ENCODE results near the gene PAFAH1B1. TPM values are rescaled to one million over a fixed set of nuclear protein-coding genes. Genes with fewer than 3 reads are reported as not detected.
"Not testable (repeated sequence)": the region's sequence is repeated elsewhere in the genome, so short reads cannot be mapped to it uniquely, and the experiment has no call there.

The PAFAH1B1 gene
- total and polyA plus RNA-seq, 11 donors: 32.6 to 154 (median 118) TPM

DNA sequence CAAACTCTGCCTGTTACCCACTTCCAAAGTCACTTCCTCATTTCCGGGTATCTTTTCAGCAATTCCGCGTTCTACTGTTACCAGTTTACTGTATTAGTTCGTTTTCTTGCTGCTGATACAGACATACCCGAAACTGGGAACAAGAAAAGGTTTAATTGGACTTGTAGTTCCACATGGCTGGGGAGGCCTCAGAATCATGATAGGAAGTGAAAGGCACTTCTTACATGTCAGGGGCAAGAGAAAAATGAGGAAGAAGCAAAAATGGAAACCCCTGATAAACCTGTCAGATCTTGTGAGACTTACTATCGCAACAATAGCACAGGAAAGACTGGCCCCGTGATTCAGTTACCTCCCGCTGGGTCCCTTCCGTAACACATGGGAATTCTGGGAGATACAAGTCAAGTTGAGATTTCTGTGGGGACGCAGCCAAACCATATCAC is 30.9 kb downstream of the PAFAH1B1 start:
- Histone ChIP-seq H3K9me3 (peaks cover 0 to 17% (median 3%) of the 10 kb centered on the region in 12 donors), H3K4me1 (peaks cover 0 to 82% (median 23%) of the 10 kb centered on the region in 12 donors), H3K4me3 (no peak overlapping the region), H3K36me3 (peaks cover 0 to 6% (median 0%) of the 10 kb centered on the region in 9 donors), H3K27ac (peak overlapping the region in 1 of 12 donors; percentile 60), H3K27me3 (no peaks in the 10 kb centered on the region)
- ATAC-seq (no peak), DNase-seq (no peak)
- intact Hi-C loops (cut with DNase I): no loop called here
- TF ChIP-seq, protein P1, sequence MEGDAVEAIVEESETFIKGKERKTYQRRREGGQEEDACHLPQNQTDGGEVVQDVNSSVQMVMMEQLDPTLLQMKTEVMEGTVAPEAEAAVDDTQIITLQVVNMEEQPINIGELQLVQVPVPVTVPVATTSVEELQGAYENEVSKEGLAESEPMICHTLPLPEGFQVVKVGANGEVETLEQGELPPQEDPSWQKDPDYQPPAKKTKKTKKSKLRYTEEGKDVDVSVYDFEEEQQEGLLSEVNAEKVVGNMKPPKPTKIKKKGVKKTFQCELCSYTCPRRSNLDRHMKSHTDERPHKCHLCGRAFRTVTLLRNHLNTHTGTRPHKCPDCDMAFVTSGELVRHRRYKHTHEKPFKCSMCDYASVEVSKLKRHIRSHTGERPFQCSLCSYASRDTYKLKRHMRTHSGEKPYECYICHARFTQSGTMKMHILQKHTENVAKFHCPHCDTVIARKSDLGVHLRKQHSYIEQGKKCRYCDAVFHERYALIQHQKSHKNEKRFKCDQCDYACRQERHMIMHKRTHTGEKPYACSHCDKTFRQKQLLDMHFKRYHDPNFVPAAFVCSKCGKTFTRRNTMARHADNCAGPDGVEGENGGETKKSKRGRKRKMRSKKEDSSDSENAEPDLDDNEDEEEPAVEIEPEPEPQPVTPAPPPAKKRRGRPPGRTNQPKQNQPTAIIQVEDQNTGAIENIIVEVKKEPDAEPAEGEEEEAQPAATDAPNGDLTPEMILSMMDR (IDR thresholded peaks at IDR 0.05): no peak
- TF ChIP-seq POLR2A (IDR thresholded peaks at IDR 0.05): no peak
- 62 to 79% (median 73%) methylated on average over 10 of the region's 10 CpGs for WGBS, 4 donors

DNA sequence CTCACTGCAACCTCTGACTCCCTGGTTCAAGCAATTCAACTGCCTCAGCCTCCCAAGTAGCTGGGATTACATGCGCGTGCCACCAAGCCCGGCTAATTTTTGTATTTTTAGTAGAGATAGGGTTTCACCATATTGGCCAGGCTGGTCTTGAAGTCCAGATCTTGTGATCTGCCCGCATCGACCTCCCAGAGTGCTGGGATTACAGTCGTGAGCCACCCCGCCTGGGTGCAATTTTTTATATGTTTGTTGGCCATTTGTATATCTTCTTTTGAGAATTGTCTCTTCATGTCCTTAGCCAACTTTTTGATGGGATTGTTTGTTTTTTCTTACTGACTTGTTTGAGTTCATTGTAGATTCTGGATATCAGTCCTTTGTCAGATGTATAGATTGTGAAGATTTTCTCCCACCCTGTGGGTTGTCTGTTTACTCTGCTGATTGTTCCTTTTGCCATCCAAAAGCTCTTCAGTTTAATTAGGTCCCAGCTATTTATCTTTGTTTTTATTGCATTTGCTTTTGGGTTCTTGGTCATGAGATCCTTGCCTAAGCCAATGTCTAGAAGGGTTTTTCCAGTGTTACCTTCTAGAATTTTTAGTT is 33.3 kb downstream of the PAFAH1B1 start:
- H3K4me3 ChIP-seq; intact Hi-C loops (cut with DNase I); H3K27me3 ChIP-seq; DNase-seq; H3K36me3 ChIP-seq; ATAC-seq; H3K27ac ChIP-seq: not testable (repeated sequence)
- 93 to 98% (median 95%) methylated on average over 7 of the region's 7 CpGs for WGBS, 4 donors
- H3K9me3 ChIP-seq: peaks cover 0 to 17% (median 3%) of the 10 kb centered on the region in 12 donors
- peaks cover 0 to 86% (median 34%) of the 10 kb centered on the region in 12 donors for H3K4me1 ChIP-seq

DNA sequence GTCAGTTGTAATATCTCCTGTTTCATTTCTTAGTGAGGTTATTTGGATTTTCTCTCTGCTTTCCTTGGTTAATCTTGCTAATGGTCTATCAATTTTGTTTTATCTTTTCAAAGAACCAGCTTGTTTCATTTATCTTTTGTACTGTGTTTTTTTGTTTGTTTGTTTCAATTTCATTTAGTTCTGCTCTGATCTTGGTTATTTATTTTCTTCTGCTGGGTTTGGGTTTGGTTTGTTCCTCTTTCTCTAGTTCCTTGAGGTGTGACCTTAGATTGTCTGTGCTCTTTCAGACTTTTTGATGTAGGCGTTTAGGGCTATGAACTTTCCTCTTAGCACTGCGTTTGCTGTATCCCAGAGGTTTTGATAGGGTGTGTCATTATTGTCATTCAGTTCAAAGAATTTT is 35.5 kb downstream of the PAFAH1B1 start:
- H3K27me3 ChIP-seq; H3K36me3 ChIP-seq; ATAC-seq; DNase-seq; intact Hi-C loops (cut with DNase I); H3K4me3 ChIP-seq: not testable (repeated sequence)
- WGBS, 4 donors: 84 to 92% (median 85%) methylated on average over 2 of the region's 2 CpGs
- Histone ChIP-seq H3K4me1 (peaks cover 0 to 91% (median 41%) of the 10 kb centered on the region in 12 donors), H3K27ac (peak overlapping the region in 1 of 12 donors; percentile 16), H3K9me3 (peaks cover 0 to 17% (median 3%) of the 10 kb centered on the region in 12 donors)

DNA sequence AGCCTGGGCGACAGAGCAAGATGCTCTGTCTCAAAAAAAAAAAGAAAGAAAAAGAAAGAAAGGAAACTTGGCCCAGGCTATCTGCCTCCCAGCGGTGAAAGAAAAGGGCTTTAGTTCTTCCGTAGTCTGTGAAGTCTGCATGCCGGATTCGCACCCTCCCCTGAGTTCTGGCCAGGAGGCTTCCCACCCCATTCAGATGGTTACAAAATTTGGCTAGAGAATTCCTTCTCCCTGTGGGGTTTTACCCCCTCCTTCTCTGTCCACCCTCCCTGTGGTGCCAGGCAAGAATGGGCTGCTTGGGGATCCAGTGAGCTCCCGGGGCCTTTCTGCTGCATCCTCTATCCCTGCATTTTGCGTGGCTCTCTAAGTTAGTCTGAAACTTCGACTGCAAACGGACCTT is 37.8 kb downstream of the PAFAH1B1 start:
- H3K27ac ChIP-seq: no peak overlapping the region

DNA sequence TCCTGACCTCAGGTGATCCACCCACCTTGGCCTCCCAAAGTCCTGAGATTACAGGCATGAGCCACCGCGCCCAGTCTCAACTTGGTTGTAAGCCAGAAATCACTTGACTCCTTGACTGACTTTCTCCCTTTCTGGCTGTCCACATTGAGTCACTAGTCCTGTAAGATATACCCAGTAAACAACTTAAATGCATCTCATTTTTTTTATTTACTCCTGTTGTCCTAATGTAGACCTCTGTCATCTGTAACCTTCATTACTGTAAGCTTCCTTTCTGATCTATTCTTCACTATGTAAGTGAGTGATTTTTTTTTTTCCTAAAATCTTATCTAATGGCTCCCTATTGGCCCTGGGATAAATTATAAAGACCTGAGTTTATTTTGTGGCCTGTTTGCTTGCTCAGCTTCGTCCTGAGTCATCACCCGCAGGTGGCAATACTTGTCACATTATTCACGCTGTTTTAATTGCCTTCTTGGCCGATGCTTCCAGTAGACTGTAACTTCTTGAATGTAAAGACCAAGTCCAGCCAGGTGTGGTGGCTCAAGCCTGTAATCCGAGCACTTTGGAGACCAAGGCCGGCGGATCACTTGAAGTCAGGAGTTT is 41.0 kb downstream of the PAFAH1B1 start:
- no peaks in the 10 kb centered on the region for H3K9me3 ChIP-seq
- WGBS, 4 donors: 74 to 81% (median 78%) methylated on average over 9 of the region's 9 CpGs
- no peak for TF ChIP-seq POLR2A (IDR thresholded peaks at IDR 0.05)
- TF ChIP-seq, protein P1 (IDR thresholded peaks at IDR 0.05): no peak
- H3K4me1 ChIP-seq: peaks cover 0 to 65% (median 34%) of the 10 kb centered on the region in 12 donors
- intact Hi-C loops (cut with DNase I): no loop called here
- H3K27ac ChIP-seq: no peak overlapping the region
- H3K27me3 ChIP-seq: no peaks in the 10 kb centered on the region
- DNase-seq (no peak), ATAC-seq (peak in 2 of 4 donors; percentile 14 to 35)
- no peak overlapping the region for H3K4me3 ChIP-seq
- H3K36me3 ChIP-seq: peaks cover 0 to 40% (median 20%) of the 10 kb centered on the region in 9 donors

More for the DNA sequence above, 37.8 kb downstream of the PAFAH1B1 start:
- WGBS, 4 donors: 39 to 70% (median 53%) methylated on average over 9 of the region's 9 CpGs
- TF ChIP-seq, protein P1 (IDR thresholded peaks at IDR 0.05): no peak
- TF ChIP-seq POLR2A (IDR thresholded peaks at IDR 0.05): no peak
- DNase-seq (no peak), ATAC-seq (peak in 2 of 4 donors; percentile 17 to 18)
- Histone ChIP-seq H3K4me1 (peaks cover 0 to 88% (median 35%) of the 10 kb centered on the region in 12 donors), H3K4me3 (peak overlapping the region in 1 of 12 donors; percentile 17), H3K27me3 (no peaks in the 10 kb centered on the region), H3K36me3 (peaks cover 0 to 23% (median 6%) of the 10 kb centered on the region in 9 donors), H3K9me3 (peaks cover 0 to 17% (median 3%) of the 10 kb centered on the region in 12 donors)
- intact Hi-C loops (cut with DNase I): no loop called here

Measured in heart left ventricle (tissue), 16 donors.